GM19455 (cell line): Measurements from ENCODE around the gene MARCHF4.

Experiments
- ATAC-seq: cut with Tn5 transposase; IDR thresholded peaks from one replicate; pipeline ENCODE4 v1.9.1; 2021; ENCODE audit not compliant: unreplicated experiment

The MARCHF4 gene

GRCh38 chr2:216351172-216351925 lies 20.9 kb downstream of the MARCHF4 start:
- ATAC-seq, result no peak

- ATAC-seq, result no peak
Observed at GRCh38 chr2:216350214-216350791, 22.0 kb downstream of the MARCHF4 start.

- no peak for ATAC-seq
Observed at GRCh38 chr2:216349366-216349765, 22.9 kb downstream of the MARCHF4 start.

- no peak for ATAC-seq
Observed at GRCh38 chr2:216348756-216349308, 23.5 kb downstream of the MARCHF4 start.

- ATAC-seq, result no peak
Observed at GRCh38 chr2:216346781-216347180, 25.5 kb downstream of the MARCHF4 start.

GRCh38 chr2:216345846-216346245 lies 26.4 kb downstream of the MARCHF4 start:
- no peak for ATAC-seq

- ATAC-seq, result no peak
Observed at GRCh38 chr2:216344950-216345300, 27.4 kb downstream of the MARCHF4 start.

GRCh38 chr2:216344206-216344949 lies 27.9 kb downstream of the MARCHF4 start:
- ATAC-seq, result no peak

GRCh38 chr2:216343221-216343980 lies 28.9 kb downstream of the MARCHF4 start:
- ATAC-seq, result no peak

GRCh38 chr2:216341121-216341520 lies 31.2 kb downstream of the MARCHF4 start:
- no peak for ATAC-seq

GRCh38 chr2:216340280-216340631 lies 32.0 kb downstream of the MARCHF4 start:
- ATAC-seq, result no peak

- no peak for ATAC-seq
Observed at GRCh38 chr2:216339456-216340279, 32.6 kb downstream of the MARCHF4 start.

- no peak for ATAC-seq
Observed at GRCh38 chr2:216335252-216335651, 37.0 kb downstream of the MARCHF4 start.

GRCh38 chr2:216328347-216328746 lies 43.9 kb downstream of the MARCHF4 start:
- no peak for ATAC-seq

- no peak for ATAC-seq
Observed at GRCh38 chr2:216327447-216327935, 44.8 kb downstream of the MARCHF4 start.
